ENCODE data around the gene SIRPB2.

The SIRPB2 gene

GRCh38 chr20:1471242-1471641, 20.0 kb downstream of the SIRPB2 start:
- DNase-seq (ENCODE audit: low read depth in 2 of 2): no peak

GRCh38 chr20:1469925-1470571, 21.2 kb downstream of the SIRPB2 start:
- DNase-seq (ENCODE audit: low read depth in 2 of 2): peak in 1 of 2 experiments; percentile 16

GRCh38 chr20:1469306-1469905, 21.8 kb downstream of the SIRPB2 start:
- no peak for DNase-seq (ENCODE audit: low read depth in 2 of 2)

- no peak for DNase-seq (ENCODE audit: low read depth in 2 of 2)
Measured at GRCh38 chr20:1468117-1468624, 23.0 kb downstream of the SIRPB2 start.

GRCh38 chr20:1467355-1468116, 23.7 kb downstream of the SIRPB2 start:
- no peak for DNase-seq (ENCODE audit: low read depth in 2 of 2)

GRCh38 chr20:1467082-1467354, 24.2 kb downstream of the SIRPB2 start:
- DNase-seq (ENCODE audit: low read depth in 2 of 2): no peak

GRCh38 chr20:1466211-1467081, 24.8 kb downstream of the SIRPB2 start, which contains the start of gene NSFL1C:
TSS of gene NSFL1C (minus strand) at chr20:1466849. CDS start at chr20:1466824, 25 bp downstream.
- DNase-seq (ENCODE audit: low read depth in 2 of 2): peak; percentile 94

GRCh38 chr20:1465470-1466210, 25.6 kb downstream of the SIRPB2 start:
- no peak for DNase-seq (ENCODE audit: low read depth in 2 of 2)

GRCh38 chr20:1463971-1464570, 27.1 kb downstream of the SIRPB2 start:
- no peak for DNase-seq (ENCODE audit: low read depth in 2 of 2)

GRCh38 chr20:1462834-1463233, 28.4 kb downstream of the SIRPB2 start:
- DNase-seq (ENCODE audit: low read depth in 2 of 2): no peak

- DNase-seq (ENCODE audit: low read depth in 2 of 2): no peak
Measured at GRCh38 chr20:1462001-1462400, 29.2 kb downstream of the SIRPB2 start.

GRCh38 chr20:1460275-1460674, 30.9 kb downstream of the SIRPB2 start:
- DNase-seq (ENCODE audit: low read depth in 2 of 2): no peak

- no peak for DNase-seq (ENCODE audit: low read depth in 2 of 2)
Measured at GRCh38 chr20:1457992-1458391, 33.2 kb downstream of the SIRPB2 start.

GRCh38 chr20:1456300-1456699, 34.9 kb downstream of the SIRPB2 start:
- DNase-seq (ENCODE audit: low read depth in 2 of 2): no peak

- no peak for DNase-seq (ENCODE audit: low read depth in 2 of 2)
Measured at GRCh38 chr20:1450926-1451491, 40.2 kb downstream of the SIRPB2 start.

GRCh38 chr20:1449370-1449769, 41.9 kb downstream of the SIRPB2 start:
- DNase-seq (ENCODE audit: low read depth in 2 of 2): no peak

- no peak for DNase-seq (ENCODE audit: low read depth in 2 of 2)
Measured at GRCh38 chr20:1448081-1448620, 43.1 kb downstream of the SIRPB2 start.

GRCh38 chr20:1446536-1446935, 44.7 kb downstream of the SIRPB2 start:
- DNase-seq (ENCODE audit: low read depth in 2 of 2): no peak

- DNase-seq (ENCODE audit: low read depth in 2 of 2): no peak
Measured at GRCh38 chr20:1443085-1443484, 48.1 kb downstream of the SIRPB2 start.

- no peak for DNase-seq (ENCODE audit: low read depth in 2 of 2)
Measured at GRCh38 chr20:1442304-1442703, 48.9 kb downstream of the SIRPB2 start.
